ENCODE results near the gene ZNF862.

ZNF862 gene

DNA sequence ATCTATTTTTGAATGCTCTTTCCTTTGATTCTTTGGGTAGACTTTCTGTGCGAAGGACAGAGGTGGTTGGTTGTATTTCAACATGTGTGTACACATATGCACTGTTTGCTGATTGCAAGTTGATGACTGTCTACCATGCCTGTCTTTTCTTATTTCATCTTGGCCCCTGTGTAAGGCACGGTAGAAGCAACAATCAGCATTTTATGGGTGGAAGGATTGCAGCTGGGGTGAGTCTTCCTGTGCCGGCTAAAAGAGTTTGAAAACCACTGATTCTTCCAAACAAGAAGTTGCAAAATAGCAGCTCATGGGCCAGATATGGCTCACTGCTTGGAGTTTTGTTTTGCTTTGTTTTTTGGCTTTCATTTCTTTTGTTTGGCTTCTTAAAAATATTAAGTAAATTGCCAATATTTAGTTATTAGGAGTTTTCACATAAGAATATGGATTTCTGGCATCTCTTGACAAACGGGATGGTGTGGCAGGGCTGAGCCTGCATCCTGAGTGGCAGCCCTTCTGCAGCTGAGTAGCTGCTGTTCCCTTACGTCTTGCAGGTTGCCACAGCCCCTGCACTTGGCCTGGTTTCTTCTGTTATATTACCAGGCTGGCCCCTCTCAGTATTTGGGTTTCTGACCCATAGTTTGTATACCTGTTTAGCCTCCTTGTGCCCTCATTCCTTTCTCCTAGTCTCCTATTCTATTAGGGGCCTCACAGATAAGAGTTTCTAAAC is 7.2 kb downstream of the ZNF862 start:
- TF ChIP-seq SIN3A (IDR thresholded peaks at IDR 0.05; ENCODE audit: borderline replicate concordance, insufficient read depth, low read length) (no peak), TAF1 (IDR thresholded peaks at IDR 0.05; ENCODE audit: borderline replicate concordance, insufficient read depth, low read length) (no peak), POLR2AphosphoS5 (IDR thresholded peaks at IDR 0.05; ENCODE audit: low read depth, low read length) (no peak), FOXP2 (optimal IDR thresholded peaks at IDR 0.05; ENCODE audit: borderline replicate concordance, extremely low read depth, extremely low read length, insufficient read depth) (no peak)
- TF ChIP-seq, protein P1, sequence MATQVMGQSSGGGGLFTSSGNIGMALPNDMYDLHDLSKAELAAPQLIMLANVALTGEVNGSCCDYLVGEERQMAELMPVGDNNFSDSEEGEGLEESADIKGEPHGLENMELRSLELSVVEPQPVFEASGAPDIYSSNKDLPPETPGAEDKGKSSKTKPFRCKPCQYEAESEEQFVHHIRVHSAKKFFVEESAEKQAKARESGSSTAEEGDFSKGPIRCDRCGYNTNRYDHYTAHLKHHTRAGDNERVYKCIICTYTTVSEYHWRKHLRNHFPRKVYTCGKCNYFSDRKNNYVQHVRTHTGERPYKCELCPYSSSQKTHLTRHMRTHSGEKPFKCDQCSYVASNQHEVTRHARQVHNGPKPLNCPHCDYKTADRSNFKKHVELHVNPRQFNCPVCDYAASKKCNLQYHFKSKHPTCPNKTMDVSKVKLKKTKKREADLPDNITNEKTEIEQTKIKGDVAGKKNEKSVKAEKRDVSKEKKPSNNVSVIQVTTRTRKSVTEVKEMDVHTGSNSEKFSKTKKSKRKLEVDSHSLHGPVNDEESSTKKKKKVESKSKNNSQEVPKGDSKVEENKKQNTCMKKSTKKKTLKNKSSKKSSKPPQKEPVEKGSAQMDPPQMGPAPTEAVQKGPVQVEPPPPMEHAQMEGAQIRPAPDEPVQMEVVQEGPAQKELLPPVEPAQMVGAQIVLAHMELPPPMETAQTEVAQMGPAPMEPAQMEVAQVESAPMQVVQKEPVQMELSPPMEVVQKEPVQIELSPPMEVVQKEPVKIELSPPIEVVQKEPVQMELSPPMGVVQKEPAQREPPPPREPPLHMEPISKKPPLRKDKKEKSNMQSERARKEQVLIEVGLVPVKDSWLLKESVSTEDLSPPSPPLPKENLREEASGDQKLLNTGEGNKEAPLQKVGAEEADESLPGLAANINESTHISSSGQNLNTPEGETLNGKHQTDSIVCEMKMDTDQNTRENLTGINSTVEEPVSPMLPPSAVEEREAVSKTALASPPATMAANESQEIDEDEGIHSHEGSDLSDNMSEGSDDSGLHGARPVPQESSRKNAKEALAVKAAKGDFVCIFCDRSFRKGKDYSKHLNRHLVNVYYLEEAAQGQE (IDR thresholded peaks at IDR 0.05; ENCODE audit: insufficient read depth in 1 of 2, low read depth in 2 of 2, low read length in 2 of 2), result no peak

- no peak for TF ChIP-seq FOXP2 (optimal IDR thresholded peaks at IDR 0.05; ENCODE audit: borderline replicate concordance, extremely low read depth, extremely low read length, insufficient read depth)
- TF ChIP-seq, protein P1 (IDR thresholded peaks at IDR 0.05; ENCODE audit: insufficient read depth in 1 of 2, low read depth in 2 of 2, low read length in 2 of 2), result no peak
- TF ChIP-seq POLR2AphosphoS5 (IDR thresholded peaks at IDR 0.05; ENCODE audit: low read depth, low read length), result no peak
- TF ChIP-seq TAF1 (IDR thresholded peaks at IDR 0.05; ENCODE audit: borderline replicate concordance, insufficient read depth, low read length), result no peak
- no peak for TF ChIP-seq SIN3A (IDR thresholded peaks at IDR 0.05; ENCODE audit: borderline replicate concordance, insufficient read depth, low read length)
Measured at GRCh38 chr7:149846021-149846420, 7.8 kb downstream of the ZNF862 start.

DNA sequence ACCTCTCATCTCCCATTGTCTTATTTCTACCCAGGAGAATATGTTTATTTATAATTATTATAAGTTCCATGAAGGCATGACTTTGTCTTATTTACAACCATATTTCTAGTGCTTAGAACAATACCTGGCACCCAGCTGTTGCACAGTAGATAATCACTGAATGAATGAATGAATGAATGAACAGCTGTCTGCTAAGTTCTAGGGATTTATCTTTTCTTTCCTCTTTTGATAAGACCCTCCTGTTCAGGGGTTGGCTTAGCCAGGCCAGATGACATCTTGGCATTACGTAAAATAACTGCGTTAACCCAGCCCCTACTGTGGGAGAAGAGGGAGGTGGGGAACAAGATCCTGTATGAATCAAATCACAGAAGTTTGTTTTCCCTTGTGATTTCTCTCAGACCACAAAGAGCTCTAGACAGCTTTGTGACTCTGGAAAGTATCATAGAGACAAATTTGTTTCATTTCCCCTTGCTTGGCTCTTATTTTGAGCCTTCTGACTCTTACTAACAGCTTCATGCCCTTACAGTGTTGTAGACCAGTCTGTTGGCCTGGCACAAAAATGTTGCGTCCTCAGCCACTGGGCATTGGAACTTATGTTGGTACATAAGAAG is 8.4 kb downstream of the ZNF862 start:
- TF ChIP-seq TAF1 (IDR thresholded peaks at IDR 0.05; ENCODE audit: borderline replicate concordance, insufficient read depth, low read length), result no peak
- no peak for TF ChIP-seq POLR2AphosphoS5 (IDR thresholded peaks at IDR 0.05; ENCODE audit: low read depth, low read length)
- TF ChIP-seq SIN3A (IDR thresholded peaks at IDR 0.05; ENCODE audit: borderline replicate concordance, insufficient read depth, low read length), result no peak
- TF ChIP-seq, protein P1 (IDR thresholded peaks at IDR 0.05; ENCODE audit: insufficient read depth in 1 of 2, low read depth in 2 of 2, low read length in 2 of 2), result no peak
- no peak for TF ChIP-seq FOXP2 (optimal IDR thresholded peaks at IDR 0.05; ENCODE audit: borderline replicate concordance, extremely low read depth, extremely low read length, insufficient read depth)

DNA sequence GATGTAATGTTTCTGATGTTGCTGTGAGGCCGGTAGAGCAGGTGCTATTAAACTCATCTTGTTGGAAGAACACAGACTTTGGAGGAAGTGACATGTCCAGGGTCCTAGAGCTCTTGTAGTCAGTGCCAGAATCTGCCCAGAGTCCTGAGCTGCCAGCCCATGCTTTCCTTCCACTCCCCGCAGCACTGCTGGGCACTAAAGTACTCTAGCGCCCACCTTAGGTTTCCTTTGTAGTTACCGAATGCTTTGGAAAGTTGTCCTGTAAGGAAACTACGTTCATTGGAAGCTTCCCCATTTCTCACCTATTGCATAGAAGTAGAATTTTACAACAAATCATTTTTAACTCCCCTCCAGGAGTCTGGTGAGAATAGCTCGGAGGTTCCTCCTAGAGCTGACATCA is 11.0 kb downstream of the ZNF862 start:
- TF ChIP-seq FOXP2 (optimal IDR thresholded peaks at IDR 0.05; ENCODE audit: borderline replicate concordance, extremely low read depth, extremely low read length, insufficient read depth) (no peak), TAF1 (IDR thresholded peaks at IDR 0.05; ENCODE audit: borderline replicate concordance, insufficient read depth, low read length) (no peak), SIN3A (IDR thresholded peaks at IDR 0.05; ENCODE audit: borderline replicate concordance, insufficient read depth, low read length) (no peak), POLR2AphosphoS5 (IDR thresholded peaks at IDR 0.05; ENCODE audit: low read depth, low read length) (no peak)
- TF ChIP-seq, protein P1 (IDR thresholded peaks at IDR 0.05; ENCODE audit: insufficient read depth in 1 of 2, low read depth in 2 of 2, low read length in 2 of 2), result no peak

Measured in PFSK-1 (cell line).